ENCODE results near the gene ZSCAN29.

ZSCAN29 gene

DNA sequence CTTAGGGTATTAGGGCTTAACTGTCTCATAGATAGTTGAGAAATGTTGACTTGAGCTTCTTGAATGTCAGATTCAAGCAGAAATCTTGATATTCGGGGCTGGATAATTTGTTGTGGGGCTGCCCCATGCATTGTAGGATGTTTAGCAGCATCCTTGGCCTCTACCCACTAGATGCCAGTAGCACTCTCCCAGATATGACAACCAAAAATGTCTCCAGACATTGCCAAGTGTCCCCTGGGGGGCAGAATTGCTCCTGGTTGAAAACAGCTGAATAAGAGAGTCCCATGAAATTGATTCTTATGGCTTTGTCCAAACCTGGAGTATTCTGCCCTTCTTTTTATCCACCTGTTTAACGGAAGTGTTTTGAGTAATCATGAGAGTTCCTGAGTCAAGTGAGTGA, 24.5 kb downstream of the ZSCAN29 start:
- DNase-seq: no peak

DNA sequence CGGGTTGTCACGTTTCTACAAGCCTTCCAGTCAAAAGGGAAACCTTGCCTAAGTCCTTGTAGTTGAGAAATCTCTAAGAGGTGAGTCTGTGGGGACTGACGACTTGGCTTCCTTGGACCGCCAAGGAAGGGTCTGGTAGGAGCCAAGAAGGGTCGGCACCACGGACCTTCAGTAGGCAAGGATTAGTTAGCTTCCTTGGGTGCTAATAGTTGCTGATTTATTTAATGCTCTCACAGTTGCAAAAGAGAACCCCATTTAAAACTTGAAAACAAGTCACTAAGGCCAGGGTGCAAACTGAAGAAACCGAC, 40.1 kb downstream of the ZSCAN29 start:
- no peak for DNase-seq

- peak; percentile 88 for DNase-seq
These were observed 40.7 kb downstream of the ZSCAN29 start, which contains the start of gene LCMT2 for GRCh38 chr15:43329960-43330779. LCMT2 (minus strand) TSS chr15:43330573; CDS start chr15:43330489, 84 bp downstream.

- DNase-seq: no peak
These were observed 41.5 kb downstream of the ZSCAN29 start for GRCh38 chr15:43329217-43329959.

DNA sequence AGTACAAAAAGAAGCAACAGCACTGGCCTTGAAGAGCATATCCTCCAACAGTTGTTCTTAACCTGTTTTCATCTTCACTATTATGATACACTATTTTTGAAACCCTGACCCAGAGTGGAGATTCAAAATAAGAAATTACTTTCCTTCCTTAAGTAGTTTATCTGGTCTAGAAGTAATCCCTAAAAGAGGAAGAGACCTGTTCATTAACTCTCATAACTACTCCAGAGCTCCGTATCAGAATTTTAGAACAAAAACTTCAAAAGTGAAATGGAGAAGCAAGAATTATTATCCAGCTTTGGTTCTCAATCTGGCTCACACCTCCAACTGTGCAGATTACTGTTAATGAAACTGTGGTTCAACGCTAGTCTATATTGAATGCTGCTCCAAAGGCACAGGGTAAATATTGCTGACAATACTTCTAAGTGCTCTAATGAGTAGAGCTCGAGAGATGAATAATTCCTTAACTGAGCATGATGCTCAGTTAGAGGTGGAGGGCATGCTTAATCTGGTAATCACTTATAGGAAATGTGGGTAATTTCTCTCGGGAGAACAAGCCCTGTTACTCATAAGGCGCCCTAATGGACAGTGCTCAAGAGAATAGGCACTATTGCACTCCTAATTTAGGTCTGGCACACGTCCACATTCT, 45.7 kb downstream of the ZSCAN29 start:
- DNase-seq: no peak

- DNase-seq: no peak
These were observed 51.7 kb downstream of the ZSCAN29 start for GRCh38 chr15:43318990-43319771.

- no peak for DNase-seq
These were observed 53.2 kb downstream of the ZSCAN29 start for GRCh38 chr15:43317566-43318184.

- no peak for DNase-seq
These were observed 53.9 kb downstream of the ZSCAN29 start for GRCh38 chr15:43316971-43317346.

- no peak for DNase-seq
These were observed 54.5 kb downstream of the ZSCAN29 start for GRCh38 chr15:43316016-43316970.

DNA sequence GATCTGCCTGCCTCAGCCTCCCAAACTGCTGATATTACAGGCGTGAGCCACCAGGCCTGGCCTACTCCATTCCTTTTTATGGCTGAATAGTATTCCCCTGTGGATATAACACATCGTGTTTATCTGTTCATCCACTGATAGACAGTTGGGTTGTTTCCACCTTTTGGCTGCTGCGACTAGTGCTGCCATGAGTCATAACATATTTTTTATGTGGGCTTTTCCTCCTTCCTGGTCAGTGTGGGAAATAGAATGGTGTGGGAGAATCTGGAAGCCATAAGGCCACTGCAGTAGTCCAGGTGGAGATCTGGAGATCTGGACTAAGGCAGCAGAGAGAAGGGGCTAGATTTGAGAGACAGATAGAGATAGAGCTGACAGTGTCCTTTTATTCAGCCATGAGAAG, 56.7 kb downstream of the ZSCAN29 start:
- no peak for DNase-seq

DNA sequence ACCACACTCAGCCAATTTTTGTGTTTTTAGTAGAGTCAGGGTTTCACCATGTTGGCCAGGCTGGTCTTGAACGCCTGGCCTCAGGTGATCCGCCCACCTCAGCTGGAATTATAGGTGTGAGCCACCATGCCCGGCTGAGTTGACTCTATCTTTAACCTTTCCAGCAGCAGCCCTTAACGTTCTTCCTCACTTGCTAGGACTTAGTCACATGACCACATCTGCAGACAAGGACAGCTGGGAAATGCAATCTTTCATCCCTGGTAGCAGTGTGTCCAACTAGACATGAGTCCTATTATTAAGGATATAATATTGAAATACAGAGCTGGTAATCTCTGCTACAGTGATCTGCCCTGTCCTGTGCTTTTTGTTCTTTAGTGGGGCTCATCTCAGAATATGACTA, 58.5 kb downstream of the ZSCAN29 start:
- DNase-seq: no peak

Measured in activated effector memory CD4-positive, alpha-beta T cell treated with Interleukin-2 at 50 U/mL for 16 hours (primary cell).